ENCODE data around the gene STEAP4. TPM values are rescaled to one million over a fixed set of nuclear protein-coding genes. Genes with fewer than 3 reads are reported as not detected.

The STEAP4 gene
- total RNA-seq, 1 donor from 2014 or later, result 20.1 TPM

GRCh38 chr7:88316456-88316855, 9.8 kb upstream of the STEAP4 start:
- intact Hi-C loops (cut with DNase I), result no loop called here
- DNase-seq (no peak), ATAC-seq (ENCODE audit: poor library complexity) (no peak)

GRCh38 chr7:88315522-88315921, 8.8 kb upstream of the STEAP4 start:
- DNase-seq (no peak), ATAC-seq (ENCODE audit: poor library complexity) (no peak)
- intact Hi-C loops (cut with DNase I), result no loop called here

DNA sequence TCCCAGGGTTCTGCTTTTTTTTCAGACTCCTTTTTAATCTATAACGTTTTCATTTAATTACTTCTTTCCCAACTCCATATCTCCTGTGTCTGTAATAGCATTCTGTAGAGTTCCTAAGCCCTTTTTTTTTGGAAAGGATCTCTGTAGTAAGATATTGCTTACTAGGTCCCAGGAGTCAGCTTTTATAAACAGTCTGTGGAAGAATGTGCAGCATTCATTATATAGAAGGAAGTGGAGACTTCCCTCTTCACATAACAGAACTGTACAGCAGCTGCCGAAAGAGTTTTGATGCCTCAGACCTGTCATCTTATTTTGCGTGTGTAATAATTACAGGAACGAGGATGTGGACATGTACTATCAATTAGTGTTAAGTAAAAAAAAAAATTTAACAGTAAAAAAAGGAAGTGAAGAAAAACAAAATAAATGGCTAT, 7.4 kb upstream of the STEAP4 start:
- ATAC-seq (ENCODE audit: poor library complexity), result peak; percentile 28
- DNase-seq, result no peak

GRCh38 chr7:88312061-88312663, 5.5 kb upstream of the STEAP4 start:
- ATAC-seq (ENCODE audit: poor library complexity) (peak; percentile 94), DNase-seq (peak; percentile 86)
- intact Hi-C loops (cut with DNase I), result no loop called here

More for the DNA sequence above, 7.4 kb upstream of the STEAP4 start:
- intact Hi-C loops (cut with DNase I), result no loop called here

DNA sequence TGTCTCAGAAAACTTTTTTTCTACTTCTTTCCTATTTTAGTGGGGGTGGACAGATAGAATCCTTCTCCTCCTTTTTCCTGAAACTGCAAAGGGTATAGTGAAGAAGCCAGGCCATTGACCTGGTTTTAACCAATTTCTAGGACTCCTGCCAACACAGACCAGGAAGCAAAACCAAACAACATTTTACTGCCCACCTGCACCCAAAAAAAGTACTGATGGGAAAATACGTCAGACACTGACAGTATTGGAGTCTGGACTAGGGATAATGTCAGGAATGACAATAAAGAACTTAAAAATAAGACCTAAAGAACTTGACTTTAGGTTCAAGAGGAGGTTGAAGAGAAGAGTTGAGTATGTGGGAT, 5.0 kb upstream of the STEAP4 start:
- ATAC-seq (ENCODE audit: poor library complexity) (peak; percentile 6), DNase-seq (no peak)
- intact Hi-C loops (cut with DNase I), result no loop called here

GRCh38 chr7:88310956-88311674, 4.4 kb upstream of the STEAP4 start:
- ATAC-seq (ENCODE audit: poor library complexity) (no peak), DNase-seq (no peak)
- intact Hi-C loops (cut with DNase I), result no loop called here

GRCh38 chr7:88309819-88310218, 3.1 kb upstream of the STEAP4 start:
- DNase-seq, result no peak
- peak; percentile 8 for ATAC-seq (ENCODE audit: poor library complexity)
- intact Hi-C loops (cut with DNase I), result no loop called here

- no peak for ATAC-seq (ENCODE audit: poor library complexity)
- intact Hi-C loops (cut with DNase I), result no loop called here
- DNase-seq, result no peak
Measured at GRCh38 chr7:88307823-88308222, 1.1 kb upstream of the STEAP4 start.

- DNase-seq, result peak; percentile 47
- intact Hi-C loops (cut with DNase I), result no loop called here
Measured at GRCh38 chr7:88307412-88307811, 718 bp upstream of the STEAP4 start.

GRCh38 chr7:88305044-88305443, 1.6 kb downstream of the STEAP4 start:
- no peak for DNase-seq
- intact Hi-C loops (cut with DNase I), result no loop called here
- ATAC-seq (ENCODE audit: poor library complexity), result no peak

More at GRCh38 chr7:88307412-88307811, 718 bp upstream of the STEAP4 start:
- ATAC-seq (ENCODE audit: poor library complexity), result no peak

GRCh38 chr7:88302486-88302885, 4.2 kb downstream of the STEAP4 start:
- intact Hi-C loops (cut with DNase I), result no loop called here
- DNase-seq, result no peak
- peak; percentile 36 for ATAC-seq (ENCODE audit: poor library complexity)

DNA sequence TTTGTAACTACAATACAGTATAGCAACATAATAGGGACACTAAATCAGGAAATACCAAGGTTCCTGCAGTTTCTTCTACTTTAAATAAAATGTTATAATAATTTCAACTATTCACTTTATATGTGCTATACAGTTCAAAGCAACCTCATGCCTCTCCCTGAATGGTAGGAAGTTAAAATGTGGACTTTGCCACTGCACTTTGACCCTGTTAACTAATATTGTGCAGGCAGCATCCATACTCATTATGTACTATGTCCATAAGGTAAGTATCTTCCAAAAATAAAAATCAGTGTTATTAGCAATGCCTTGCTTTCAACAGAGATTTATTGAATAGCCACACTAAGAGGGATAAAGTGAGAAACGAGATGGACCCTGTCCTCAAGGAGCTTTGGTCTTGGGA, 4.8 kb downstream of the STEAP4 start:
- ATAC-seq (ENCODE audit: poor library complexity), result no peak
- intact Hi-C loops (cut with DNase I), result no loop called here
- no peak for DNase-seq

DNA sequence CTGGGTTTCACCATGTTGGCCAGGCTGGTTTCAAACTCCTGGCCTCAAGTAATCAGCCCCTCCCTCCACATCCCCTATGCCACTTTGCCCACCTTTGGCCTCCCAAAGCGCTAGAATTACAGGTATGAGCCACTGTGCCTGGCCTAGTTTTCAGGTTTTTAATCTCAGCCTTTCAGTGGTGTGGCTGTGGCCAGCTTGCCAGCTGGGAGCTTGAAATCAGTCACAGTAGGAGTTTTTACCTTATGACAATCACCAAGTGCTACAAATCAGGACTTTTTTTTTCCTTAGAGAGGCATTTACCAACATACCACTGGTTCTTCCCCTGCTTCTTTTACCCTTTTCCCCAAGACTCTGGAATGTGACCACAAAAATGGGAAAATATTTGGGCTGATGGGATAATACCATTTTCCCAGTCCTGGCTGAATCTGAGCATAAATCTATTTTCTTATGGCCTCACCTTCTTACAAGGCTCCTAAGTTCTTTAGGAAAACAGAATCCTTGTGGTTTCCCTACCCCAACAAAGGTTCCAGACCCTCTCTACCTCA, 6.2 kb downstream of the STEAP4 start:
- no peak for DNase-seq
- intact Hi-C loops (cut with DNase I), result no loop called here
- ATAC-seq (ENCODE audit: poor library complexity), result no peak

DNA sequence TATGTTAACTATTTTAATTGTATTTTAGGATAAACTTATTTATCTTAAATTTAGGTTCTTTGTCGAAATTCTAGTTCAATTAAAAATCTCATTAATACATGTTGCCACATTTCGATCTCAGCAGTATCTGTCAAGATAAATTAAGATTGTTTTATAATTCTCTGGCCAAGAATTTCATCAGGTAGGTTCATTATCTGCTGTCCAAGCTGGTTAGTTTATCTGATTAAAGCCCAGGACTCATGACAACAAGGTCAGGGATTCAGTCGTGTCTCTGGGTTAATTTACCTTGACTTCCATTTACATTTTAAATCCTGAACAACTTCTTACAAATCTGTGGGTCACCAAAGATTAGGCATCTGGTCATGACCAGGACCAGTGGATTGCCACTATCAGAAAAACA, 7.6 kb downstream of the STEAP4 start:
- intact Hi-C loops (cut with DNase I), result no loop called here
- DNase-seq (no peak), ATAC-seq (ENCODE audit: poor library complexity) (no peak)

- ATAC-seq (ENCODE audit: poor library complexity), result no peak
- no peak for DNase-seq
- intact Hi-C loops (cut with DNase I), result no loop called here
Measured at GRCh38 chr7:88293866-88294265, 12.8 kb downstream of the STEAP4 start.

DNA sequence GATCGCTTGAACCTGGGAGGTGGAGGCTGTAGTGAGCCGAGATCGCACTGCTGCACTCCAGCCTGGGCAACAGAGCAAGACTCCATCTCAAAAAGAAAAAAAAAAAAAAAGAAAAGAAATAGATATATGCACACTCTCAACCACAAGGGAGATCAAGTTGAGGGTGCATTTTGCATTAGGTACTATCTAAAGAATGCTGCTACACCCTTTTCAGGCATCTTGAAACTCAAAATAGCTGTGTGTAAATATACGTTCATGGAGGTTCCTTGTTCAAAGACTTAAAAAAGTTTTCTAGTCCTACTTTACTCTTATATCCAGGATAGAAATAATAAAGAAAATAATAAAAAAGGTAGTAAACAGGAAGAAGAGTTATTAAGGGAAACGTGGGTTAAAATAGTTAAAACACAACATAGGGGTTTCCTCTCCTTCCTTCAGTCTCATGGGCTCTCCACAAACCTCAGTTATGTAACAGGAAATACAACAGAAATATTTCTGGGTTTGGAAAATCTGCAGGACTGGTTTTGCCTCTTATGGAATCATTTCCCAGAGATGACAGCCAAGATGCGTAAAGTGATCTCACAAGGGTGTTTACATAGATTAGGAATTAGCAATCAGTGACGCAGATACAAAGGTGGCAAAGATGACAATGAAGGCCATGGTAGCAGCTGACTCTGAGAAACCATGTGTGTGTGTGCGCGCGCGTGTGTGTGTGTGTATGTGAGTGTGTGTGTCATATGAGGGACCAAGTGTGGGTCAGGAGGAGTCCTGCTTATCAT, 15.1 kb downstream of the STEAP4 start:
- intact Hi-C loops (cut with DNase I), result no loop called here
- no peak for DNase-seq
- no peak for ATAC-seq (ENCODE audit: poor library complexity)

- ATAC-seq (ENCODE audit: poor library complexity) (no peak), DNase-seq (no peak)
- intact Hi-C loops (cut with DNase I), result no loop called here
Measured at GRCh38 chr7:88290491-88290890, 16.2 kb downstream of the STEAP4 start.

- intact Hi-C loops (cut with DNase I), result no loop called here
- DNase-seq, result no peak
Measured at GRCh38 chr7:88289564-88290025, 17.1 kb downstream of the STEAP4 start.

DNA sequence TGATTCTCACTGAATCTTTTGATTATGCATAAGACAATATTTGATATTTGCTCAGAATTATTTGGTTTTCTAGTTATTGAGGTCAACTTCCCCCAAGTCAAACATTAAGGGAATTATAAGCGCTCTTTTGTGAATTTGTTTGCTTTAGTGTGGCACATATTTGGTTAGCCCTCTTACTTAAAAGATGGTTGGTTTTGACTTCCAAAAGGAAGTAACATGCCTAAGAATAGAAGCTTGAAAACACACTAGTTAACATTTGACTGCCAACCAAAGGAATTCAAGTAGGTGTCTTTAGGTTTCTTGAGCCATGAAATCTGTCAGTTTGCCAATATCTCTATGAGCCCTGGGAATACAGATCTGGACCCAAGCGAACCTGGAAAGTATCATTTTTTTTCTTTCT, 24.9 kb downstream of the STEAP4 start:
- intact Hi-C loops (cut with DNase I), result no loop called here
- DNase-seq (no peak), ATAC-seq (ENCODE audit: poor library complexity) (no peak)

More at GRCh38 chr7:88289564-88290025, 17.1 kb downstream of the STEAP4 start:
- ATAC-seq (ENCODE audit: poor library complexity), result no peak

All from Right ventricle myocardium superior (tissue), 1 donor.